MCF 10A (cell line): Measurements from ENCODE around the gene TGFBI. TPM values are rescaled to one million over a fixed set of nuclear protein-coding genes. Genes with fewer than 3 reads are reported as not detected.

ENCODE experiments used
- BruUV-seq: library from RNA; stranded (reverse); fragments of 400-500 nt; replicated peaks from 2 replicates; lab custom pipeline; 2021; lab: Mats Ljungman, UMichigan
- CTCF ChIA-PET: fragments of 300-600 bp; sonication (Branson Sonifier 250); formaldehyde crosslinking; extraction: SDS; loops from one replicate; lab custom pipeline; 2021; ENCODE audit warnings: antibody characterized with exemption, inconsistent platforms; lab: Yijun Ruan, JAX
- POLR2A ChIA-PET: fragments of 300-600, 350-650 bp; sonication (Branson Sonifier 250); formaldehyde crosslinking; extraction: SDS; loops from one replicate; lab custom pipeline; 2020; ENCODE audit warnings: antibody characterized with exemption, inconsistent platforms; lab: Yijun Ruan, JAX
- DNase-seq: peaks from one replicate; pipeline ENCODE4 v3.0.0-alpha.2; 2018; ENCODE audit not compliant: unreplicated experiment
- H3K27ac Mint-ChIP-seq: one replicate; pipeline ENCODE4 v1.8.0; 2022; ENCODE audit warnings: mild to moderate bottlenecking, low read depth, mixed read lengths; ENCODE audit not compliant: unreplicated experiment
- H3K27me3 Mint-ChIP-seq: one replicate; pipeline ENCODE4 v1.8.0; 2022; ENCODE audit warnings: mixed read lengths; ENCODE audit not compliant: insufficient read depth, unreplicated experiment
- H3K36me3 Mint-ChIP-seq: one replicate; pipeline ENCODE4 v1.8.0; 2022; ENCODE audit warnings: mild to moderate bottlenecking, moderate library complexity, mixed read lengths; ENCODE audit not compliant: insufficient read depth, unreplicated experiment
- H3K4me1 Mint-ChIP-seq: one replicate; pipeline ENCODE4 v1.8.0; 2022; ENCODE audit warnings: mixed read lengths; ENCODE audit not compliant: insufficient read depth, unreplicated experiment
- H3K4me3 Mint-ChIP-seq: one replicate; pipeline ENCODE4 v1.8.0; 2022; ENCODE audit warnings: mild to moderate bottlenecking, moderate library complexity, mixed read lengths; ENCODE audit not compliant: unreplicated experiment
- H3K9me3 Mint-ChIP-seq: one replicate; pipeline ENCODE4 v1.8.0; 2022; ENCODE audit warnings: mixed read lengths; ENCODE audit not compliant: unreplicated experiment
- CTCF ChIP-seq: fragments of 200-600 bp; IDR thresholded peaks from one replicate; pipeline ENCODE4 v1.8.0; 2022; ENCODE audit warnings: antibody characterized with exemption, mild to moderate bottlenecking; ENCODE audit not compliant: unreplicated experiment
- intact Hi-C: fragments of 100-400 bp; cut with micrococcal nuclease; formaldehyde crosslinking; loops from 2 replicates; pipeline ENCODE4 v1.14.1; 2022
- total RNA-seq: library from RNA; stranded (reverse); gene quantifications from 2 replicates; pipeline ENCODE4 v1.2.3, GENCODE V29; 2022

TGFBI gene
- total RNA-seq, 1 experiment from 2014 or later = 892 TPM

GRCh38 chr5:135997673-135998335 is 31.0 kb upstream of the TGFBI start:
- DNase-seq = no peak
- no peak overlapping the region for H3K4me3 Mint-ChIP-seq
- peak overlapping the region; percentile 79 for H3K27ac Mint-ChIP-seq
- BruUV-seq = no TSS peak
- POLR2A ChIA-PET = interaction anchor here (1.0 to 39.3 kb wide), 4 partner anchors 7 to 30 kb away, joined by 5 to 1604 read pairs (median 50); partner anchors contain the start of gene TGFBI
- H3K27me3 Mint-ChIP-seq = no peaks in the 10 kb centered on the region
- TF ChIP-seq CTCF = no peak
- H3K36me3 Mint-ChIP-seq = peaks cover 6% of the 10 kb centered on the region
- CTCF ChIA-PET = interaction anchor here (0.6 to 1.9 kb wide), 6 partner anchors 8 to 432 kb away, joined by 3 to 9 read pairs (median 5); no protein-coding TSS in a partner anchor
- no peaks in the 10 kb centered on the region for H3K9me3 Mint-ChIP-seq
- peaks cover 45% of the 10 kb centered on the region for H3K4me1 Mint-ChIP-seq
- intact Hi-C loops = no loop called here

- CTCF ChIA-PET = interaction anchor here (0.7 to 1.6 kb wide), 2 partner anchors 20 to 28 kb away, joined by 3 to 5 read pairs; no protein-coding TSS in a partner anchor
Measured at GRCh38 chr5:135998889-135999288, 29.9 kb upstream of the TGFBI start.

GRCh38 chr5:135999406-136000139 is 29.2 kb upstream of the TGFBI start:
- CTCF ChIA-PET = interaction anchor here (0.7 kb wide), 1 partner anchor 27 kb away, joined by 3 read pairs; no protein-coding TSS in a partner anchor
- Mint-ChIP-seq H3K27ac (no peak overlapping the region), H3K9me3 (no peaks in the 10 kb centered on the region), H3K4me3 (no peak overlapping the region), H3K27me3 (no peaks in the 10 kb centered on the region), H3K4me1 (peaks cover 35% of the 10 kb centered on the region), H3K36me3 (peaks cover 6% of the 10 kb centered on the region)
- POLR2A ChIA-PET = interaction anchor here (39.3 kb wide), 1 partner anchor 29 kb away, joined by 1604 read pairs; the partner anchor contains the start of gene TGFBI
- intact Hi-C loops = no loop called here
- TF ChIP-seq CTCF = no peak
- no TSS peak for BruUV-seq
- DNase-seq = peak; percentile 78

More at GRCh38 chr5:135998889-135999288, 29.9 kb upstream of the TGFBI start:
- no peak for DNase-seq
- H3K4me1 Mint-ChIP-seq = peaks cover 37% of the 10 kb centered on the region
- H3K27me3 Mint-ChIP-seq = no peaks in the 10 kb centered on the region
- no peak overlapping the region for H3K27ac Mint-ChIP-seq
- peaks cover 6% of the 10 kb centered on the region for H3K36me3 Mint-ChIP-seq
- no TSS peak for BruUV-seq
- POLR2A ChIA-PET = interaction anchor here (6.6 to 39.3 kb wide), 2 partner anchors 6 to 29 kb away, joined by 93 to 1604 read pairs; partner anchors contain the start of gene TGFBI
- H3K4me3 Mint-ChIP-seq = no peak overlapping the region
- TF ChIP-seq CTCF = no peak
- H3K9me3 Mint-ChIP-seq = no peaks in the 10 kb centered on the region
- intact Hi-C loops = no loop called here

GRCh38 chr5:136000147-136000546 is 28.6 kb upstream of the TGFBI start:
- Mint-ChIP-seq H3K36me3 (peaks cover 6% of the 10 kb centered on the region), H3K4me3 (no peak overlapping the region), H3K9me3 (no peaks in the 10 kb centered on the region), H3K27ac (peak overlapping the region; percentile 7), H3K4me1 (peaks cover 36% of the 10 kb centered on the region), H3K27me3 (no peaks in the 10 kb centered on the region)
- ChIA-PET POLR2A (interaction anchor here (39.3 kb wide), 1 partner anchor 28 kb away, joined by 1604 read pairs; the partner anchor contains the start of gene TGFBI), CTCF (no interaction called here)
- DNase-seq = no peak
- intact Hi-C loops = no loop called here
- no peak for TF ChIP-seq CTCF
- no TSS peak for BruUV-seq
